Measurements from ENCODE around the gene NPFF. TPM values are rescaled to one million over a fixed set of nuclear protein-coding genes. Genes with fewer than 3 reads are reported as not detected.

The NPFF gene
- total RNA-seq, 1 experiment from 2014 or later, result 0.59 TPM

GRCh38 chr12:53479331-53479730, 28.0 kb downstream of the NPFF start (continued):
- TF ChIP-seq USF2 (CRISPR knock-in tag; IDR thresholded peaks at IDR 0.05), result no peak

- Mint-ChIP-seq H3K27ac (peak overlapping the region; percentile 76; the same call in 1 of the 2 replicates), H3K36me3 (peaks cover 72% of the 10 kb centered on the region), H3K4me3 (no peak overlapping the region), H3K4me1 (peaks cover 45% of the 10 kb centered on the region), H3K27me3 (ENCODE audit: low read depth) (no peaks in the 10 kb centered on the region), H3K9me3 (no peaks in the 10 kb centered on the region)
- ChIA-PET POLR2A (interaction anchor here (0.6 kb wide), 1 partner anchor 180 kb away, joined by 3 read pairs; the partner anchor contains the start of gene MYG1), CTCF (interaction anchor here (0.7 to 8.1 kb wide), 6 partner anchors 22 to 158 kb away, joined by 3 to 99 read pairs (median 3); partner anchors contain the start of genes AAAS, NPFF, SP1 and TARBP2)
- no peak for ATAC-seq
- no peak for DNase-seq (ENCODE audit: low spot score)
- TF ChIP-seq SMAD3 (CRISPR knock-in tag; IDR thresholded peaks at IDR 0.05; ENCODE audit: borderline replicate concordance), result no peak
- TF ChIP-seq GABPB1 (CRISPR knock-in tag; IDR thresholded peaks at IDR 0.05), result no peak
- no peak for TF ChIP-seq FOXP4 (CRISPR knock-in tag; IDR thresholded peaks at IDR 0.05)
- no peak for TF ChIP-seq NFYB (CRISPR knock-in tag; conservative IDR thresholded peaks at IDR 0.05; ENCODE audit: low read depth)
- TF ChIP-seq ZBTB21 (CRISPR knock-in tag; IDR thresholded peaks at IDR 0.05; ENCODE audit: borderline replicate concordance), result no peak
- no peak for TF ChIP-seq RORB (CRISPR knock-in tag; IDR thresholded peaks at IDR 0.05)
- no peak for TF ChIP-seq ZNF232 (CRISPR knock-in tag; IDR thresholded peaks at IDR 0.05)
These were observed 28.4 kb downstream of the NPFF start for GRCh38 chr12:53478865-53479264.

GRCh38 chr12:53476769-53477209, 30.5 kb downstream of the NPFF start:
- peaks cover 81% of the 10 kb centered on the region for H3K36me3 Mint-ChIP-seq
- no peaks in the 10 kb centered on the region for H3K27me3 Mint-ChIP-seq (ENCODE audit: low read depth)
- H3K4me1 Mint-ChIP-seq, result peaks cover 43% of the 10 kb centered on the region
- ATAC-seq (peak; percentile 69), DNase-seq (ENCODE audit: low spot score) (no peak)
- no peak overlapping the region for H3K4me3 Mint-ChIP-seq
- ChIA-PET CTCF (interaction anchor here (0.7 to 8.1 kb wide), 27 partner anchors 8 to 199 kb away, joined by 3 to 99 read pairs (median 4); partner anchors contain the start of genes AAAS, AMHR2, ATP5MC2 and MAP3K12), POLR2A (interaction anchor here (0.8 kb wide), 1 partner anchor 21 kb away, joined by 4 read pairs; no protein-coding TSS in a partner anchor)
- no peaks in the 10 kb centered on the region for H3K9me3 Mint-ChIP-seq
- no peak for TF ChIP-seq MXD4 (CRISPR knock-in tag; IDR thresholded peaks at IDR 0.05; ENCODE audit: borderline replicate concordance)
- TF ChIP-seq, protein P1, sequence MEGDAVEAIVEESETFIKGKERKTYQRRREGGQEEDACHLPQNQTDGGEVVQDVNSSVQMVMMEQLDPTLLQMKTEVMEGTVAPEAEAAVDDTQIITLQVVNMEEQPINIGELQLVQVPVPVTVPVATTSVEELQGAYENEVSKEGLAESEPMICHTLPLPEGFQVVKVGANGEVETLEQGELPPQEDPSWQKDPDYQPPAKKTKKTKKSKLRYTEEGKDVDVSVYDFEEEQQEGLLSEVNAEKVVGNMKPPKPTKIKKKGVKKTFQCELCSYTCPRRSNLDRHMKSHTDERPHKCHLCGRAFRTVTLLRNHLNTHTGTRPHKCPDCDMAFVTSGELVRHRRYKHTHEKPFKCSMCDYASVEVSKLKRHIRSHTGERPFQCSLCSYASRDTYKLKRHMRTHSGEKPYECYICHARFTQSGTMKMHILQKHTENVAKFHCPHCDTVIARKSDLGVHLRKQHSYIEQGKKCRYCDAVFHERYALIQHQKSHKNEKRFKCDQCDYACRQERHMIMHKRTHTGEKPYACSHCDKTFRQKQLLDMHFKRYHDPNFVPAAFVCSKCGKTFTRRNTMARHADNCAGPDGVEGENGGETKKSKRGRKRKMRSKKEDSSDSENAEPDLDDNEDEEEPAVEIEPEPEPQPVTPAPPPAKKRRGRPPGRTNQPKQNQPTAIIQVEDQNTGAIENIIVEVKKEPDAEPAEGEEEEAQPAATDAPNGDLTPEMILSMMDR (IDR thresholded peaks at IDR 0.05), result peak; percentile 27; the same call in 1 of the 2 replicates
- peak overlapping the region; percentile 89 for H3K27ac Mint-ChIP-seq

- H3K36me3 Mint-ChIP-seq, result peaks cover 89% of the 10 kb centered on the region
- H3K27ac Mint-ChIP-seq, result peak overlapping the region; percentile 86
- H3K27me3 Mint-ChIP-seq (ENCODE audit: low read depth), result no peaks in the 10 kb centered on the region
- no peaks in the 10 kb centered on the region for H3K9me3 Mint-ChIP-seq
- H3K4me3 Mint-ChIP-seq, result no peak overlapping the region
- H3K4me1 Mint-ChIP-seq, result peaks cover 43% of the 10 kb centered on the region
- no peak for DNase-seq (ENCODE audit: low spot score)
- CTCF ChIA-PET, result interaction anchor here (0.6 to 2.4 kb wide), 5 partner anchors 10 to 54 kb away, joined by 3 to 15 read pairs (median 3); partner anchors contain the start of gene TARBP2
- POLR2A ChIA-PET, result interaction anchor here (0.6 to 1.4 kb wide), 5 partner anchors 13 to 188 kb away, joined by 3 to 4 read pairs (median 4); no protein-coding TSS in a partner anchor
- ATAC-seq, result no peak
- TF ChIP-seq CREM (CRISPR knock-in tag; IDR thresholded peaks at IDR 0.05) (no peak), ZNF317 (CRISPR knock-in tag; IDR thresholded peaks at IDR 0.05; ENCODE audit: borderline replicate concordance, low read depth) (no peak), SP1 (CRISPR knock-in tag; conservative IDR thresholded peaks at IDR 0.05) (no peak), ESRRA (CRISPR knock-in tag; IDR thresholded peaks at IDR 0.05; ENCODE audit: borderline replicate concordance) (no peak), ZNF263 (CRISPR knock-in tag; IDR thresholded peaks at IDR 0.05; ENCODE audit: low read depth) (no peak), HMGXB4 (CRISPR knock-in tag; IDR thresholded peaks at IDR 0.05) (no peak), ATF1 (CRISPR knock-in tag; IDR thresholded peaks at IDR 0.05) (no peak), ERG (CRISPR knock-in tag; IDR thresholded peaks at IDR 0.05) (no peak), HMGA2 (CRISPR knock-in tag; IDR thresholded peaks at IDR 0.05) (no peak)
- TF ChIP-seq, protein P2, sequence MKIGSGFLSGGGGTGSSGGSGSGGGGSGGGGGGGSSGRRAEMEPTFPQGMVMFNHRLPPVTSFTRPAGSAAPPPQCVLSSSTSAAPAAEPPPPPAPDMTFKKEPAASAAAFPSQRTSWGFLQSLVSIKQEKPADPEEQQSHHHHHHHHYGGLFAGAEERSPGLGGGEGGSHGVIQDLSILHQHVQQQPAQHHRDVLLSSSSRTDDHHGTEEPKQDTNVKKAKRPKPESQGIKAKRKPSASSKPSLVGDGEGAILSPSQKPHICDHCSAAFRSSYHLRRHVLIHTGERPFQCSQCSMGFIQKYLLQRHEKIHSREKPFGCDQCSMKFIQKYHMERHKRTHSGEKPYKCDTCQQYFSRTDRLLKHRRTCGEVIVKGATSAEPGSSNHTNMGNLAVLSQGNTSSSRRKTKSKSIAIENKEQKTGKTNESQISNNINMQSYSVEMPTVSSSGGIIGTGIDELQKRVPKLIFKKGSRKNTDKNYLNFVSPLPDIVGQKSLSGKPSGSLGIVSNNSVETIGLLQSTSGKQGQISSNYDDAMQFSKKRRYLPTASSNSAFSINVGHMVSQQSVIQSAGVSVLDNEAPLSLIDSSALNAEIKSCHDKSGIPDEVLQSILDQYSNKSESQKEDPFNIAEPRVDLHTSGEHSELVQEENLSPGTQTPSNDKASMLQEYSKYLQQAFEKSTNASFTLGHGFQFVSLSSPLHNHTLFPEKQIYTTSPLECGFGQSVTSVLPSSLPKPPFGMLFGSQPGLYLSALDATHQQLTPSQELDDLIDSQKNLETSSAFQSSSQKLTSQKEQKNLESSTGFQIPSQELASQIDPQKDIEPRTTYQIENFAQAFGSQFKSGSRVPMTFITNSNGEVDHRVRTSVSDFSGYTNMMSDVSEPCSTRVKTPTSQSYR (CRISPR knock-in tag; IDR thresholded peaks at IDR 0.05), result no peak
These were observed 32.5 kb downstream of the NPFF start for GRCh38 chr12:53474819-53475218.
